Thoracic aorta (tissue), 2 donors: ENCODE measurements around the gene MCM6. TPM values are rescaled to one million over a fixed set of nuclear protein-coding genes. Genes with fewer than 3 reads are reported as not detected.

Source experiments
- ATAC-seq: fragments of 150-250 bp; one replicate; pipeline ENCODE4 v1.8.0; 2017; ENCODE audit warnings: low read depth; ENCODE audit not compliant: insufficient number of reproducible peaks, low FRiP score
- DNase-seq: peaks from one replicate; pipeline ENCODE4 v3.0.0-alpha.2; 2020; ENCODE audit warnings: low spot score
- H3K27ac ChIP-seq, 2 donors: fragments of 200-600 bp; sonication (generic); 1 replicate in 1 of 2; 2 replicates in 1 of 2; pipeline ENCODE4 v1.5.1; 2016; ENCODE audit warnings: mild to moderate bottlenecking in 2 of 2, moderate library complexity in 2 of 2
- H3K27me3 ChIP-seq: fragments of 200-600 bp; sonication (generic); replicated peaks from 2 replicates; pipeline ENCODE4 v1.6.0; 2016; ENCODE audit warnings: mild to moderate bottlenecking; ENCODE audit not compliant: insufficient read depth
- H3K36me3 ChIP-seq: fragments of 200-600 bp; sonication (generic); one replicate; pipeline ENCODE4 v1.5.1; 2016
- H3K4me1 ChIP-seq, 2 donors: fragments of 200-600 bp; sonication (generic); 1 replicate in 1 of 2; 2 replicates in 1 of 2; pipeline versions ENCODE4 v1.5.1 to v1.6.0; 2016; ENCODE audit warnings: low read depth in 2 of 2, mild to moderate bottlenecking in 1 of 2; ENCODE audit not compliant: control insufficient read depth in 1 of 2
- H3K4me3 ChIP-seq: fragments of 200-600 bp; sonication (generic); 2 replicates; pipeline ENCODE4 v1.5.1; 2016; ENCODE audit warnings: mild to moderate bottlenecking
- H3K9me3 ChIP-seq: fragments of 200-600 bp; sonication (generic); 2 replicates; pipeline ENCODE4 v1.5.1; 2016
- CTCF ChIP-seq: fragments of 200-600 bp; sonication (generic); IDR thresholded peaks from one replicate; pipeline ENCODE4 v1.5.1; 2019; ENCODE audit warnings: antibody characterized with exemption
- total RNA-seq, 2 donors: library from RNA; depleted of rRNA; stranded (reverse); fragments of >200 nt; gene quantifications; one replicate each; pipeline versions ENCODE4 v1.1.0 to v1.2.3, GENCODE V29; 2016

The MCM6 gene
- total RNA-seq, 2 donors from 2014 or later: 8.7 to 16.9 TPM

GRCh38 chr2:135822855-135823254 is 53.4 kb downstream of the MCM6 start:
- H3K36me3 ChIP-seq: no peaks in the 10 kb centered on the region
- H3K4me1 ChIP-seq: no peaks in the 10 kb centered on the region
- H3K9me3 ChIP-seq: no peaks in the 10 kb centered on the region
- no peak for TF ChIP-seq CTCF
- DNase-seq (no peak), ATAC-seq (no peak)
- no peak overlapping the region for H3K27ac ChIP-seq
- no peaks in the 10 kb centered on the region for H3K27me3 ChIP-seq
- no peak overlapping the region for H3K4me3 ChIP-seq

GRCh38 chr2:135821190-135821589 is 55.1 kb downstream of the MCM6 start:
- Histone ChIP-seq H3K27me3 (no peaks in the 10 kb centered on the region), H3K4me3 (no peak overlapping the region), H3K36me3 (no peaks in the 10 kb centered on the region), H3K4me1 (no peaks in the 10 kb centered on the region), H3K9me3 (no peaks in the 10 kb centered on the region), H3K27ac (no peak overlapping the region)
- no peak for TF ChIP-seq CTCF
- DNase-seq: no peak
- ATAC-seq: no peak

GRCh38 chr2:135820003-135820618 is 56.1 kb downstream of the MCM6 start:
- no peak overlapping the region for H3K27ac ChIP-seq
- H3K27me3 ChIP-seq: no peaks in the 10 kb centered on the region
- no peaks in the 10 kb centered on the region for H3K4me1 ChIP-seq
- H3K9me3 ChIP-seq: no peaks in the 10 kb centered on the region
- H3K4me3 ChIP-seq: no peak overlapping the region
- ATAC-seq: no peak
- DNase-seq: no peak
- TF ChIP-seq CTCF: no peak
- H3K36me3 ChIP-seq: no peaks in the 10 kb centered on the region

GRCh38 chr2:135818937-135819610 is 57.2 kb downstream of the MCM6 start:
- Histone ChIP-seq H3K36me3 (no peaks in the 10 kb centered on the region), H3K27me3 (no peaks in the 10 kb centered on the region), H3K9me3 (no peaks in the 10 kb centered on the region), H3K4me1 (no peaks in the 10 kb centered on the region), H3K27ac (no peak overlapping the region), H3K4me3 (no peak overlapping the region)
- DNase-seq (no peak), ATAC-seq (no peak)
- no peak for TF ChIP-seq CTCF

- Histone ChIP-seq H3K4me3 (no peak overlapping the region), H3K4me1 (no peaks in the 10 kb centered on the region), H3K27me3 (no peaks in the 10 kb centered on the region), H3K9me3 (no peaks in the 10 kb centered on the region), H3K27ac (no peak overlapping the region), H3K36me3 (no peaks in the 10 kb centered on the region)
- ATAC-seq (no peak), DNase-seq (no peak)
- no peak for TF ChIP-seq CTCF
These were observed 58.3 kb downstream of the MCM6 start for GRCh38 chr2:135817951-135818350.
